ENCODE results near the gene CBX5. TPM values are rescaled to one million over a fixed set of nuclear protein-coding genes. Genes with fewer than 3 reads are reported as not detected.

CBX5 gene
- total RNA-seq, 2 donors from 2014 or later: 27.0 to 34.3 TPM

DNA sequence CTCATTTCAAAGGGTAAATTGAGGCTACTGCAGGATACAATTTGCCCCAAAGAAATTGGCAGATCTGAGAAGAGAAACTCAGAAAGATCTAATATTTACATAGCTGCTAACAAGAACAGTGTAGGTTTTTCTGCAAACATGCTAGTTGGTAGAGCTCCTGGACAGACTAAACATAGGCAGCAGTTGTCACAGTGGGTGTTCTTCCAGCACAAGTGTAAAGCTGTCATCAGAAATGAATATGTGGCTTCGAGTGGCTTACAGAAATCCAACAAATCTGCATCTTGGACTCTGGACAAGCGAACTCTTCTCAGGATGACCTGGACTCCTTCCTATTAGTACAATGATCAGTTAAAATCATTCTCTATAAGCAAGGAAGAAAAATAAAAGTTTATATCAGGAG is 5.9 kb downstream of the CBX5 start:
- ATAC-seq: no peak
- Histone ChIP-seq H3K4me1 (peaks cover 32% of the 10 kb centered on the region), H3K27ac (no peak overlapping the region), H3K36me3 (replicated peaks in 1 of 2; ENCODE audit: insufficient read depth in 1 of 2, low read depth in 2 of 2) (no peaks in the 10 kb centered on the region), H3K27me3 (no peaks in the 10 kb centered on the region), H3K4me3 (no peak overlapping the region), H3K9me3 (no peaks in the 10 kb centered on the region)
- no peak for DNase-seq
- TF ChIP-seq POLR2A (IDR thresholded peaks at IDR 0.05): no peak
- TF ChIP-seq, protein P1, sequence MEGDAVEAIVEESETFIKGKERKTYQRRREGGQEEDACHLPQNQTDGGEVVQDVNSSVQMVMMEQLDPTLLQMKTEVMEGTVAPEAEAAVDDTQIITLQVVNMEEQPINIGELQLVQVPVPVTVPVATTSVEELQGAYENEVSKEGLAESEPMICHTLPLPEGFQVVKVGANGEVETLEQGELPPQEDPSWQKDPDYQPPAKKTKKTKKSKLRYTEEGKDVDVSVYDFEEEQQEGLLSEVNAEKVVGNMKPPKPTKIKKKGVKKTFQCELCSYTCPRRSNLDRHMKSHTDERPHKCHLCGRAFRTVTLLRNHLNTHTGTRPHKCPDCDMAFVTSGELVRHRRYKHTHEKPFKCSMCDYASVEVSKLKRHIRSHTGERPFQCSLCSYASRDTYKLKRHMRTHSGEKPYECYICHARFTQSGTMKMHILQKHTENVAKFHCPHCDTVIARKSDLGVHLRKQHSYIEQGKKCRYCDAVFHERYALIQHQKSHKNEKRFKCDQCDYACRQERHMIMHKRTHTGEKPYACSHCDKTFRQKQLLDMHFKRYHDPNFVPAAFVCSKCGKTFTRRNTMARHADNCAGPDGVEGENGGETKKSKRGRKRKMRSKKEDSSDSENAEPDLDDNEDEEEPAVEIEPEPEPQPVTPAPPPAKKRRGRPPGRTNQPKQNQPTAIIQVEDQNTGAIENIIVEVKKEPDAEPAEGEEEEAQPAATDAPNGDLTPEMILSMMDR (IDR thresholded peaks at IDR 0.05): no peak
- WGBS, 2 donors: 50 to 56% methylated on average over 2 of the region's 2 CpGs
- intact Hi-C loops (cut with DNase I): no loop called here

GRCh38 chr12:54272214-54272613 is 7.7 kb downstream of the CBX5 start:
- TF ChIP-seq POLR2A (IDR thresholded peaks at IDR 0.05): no peak
- TF ChIP-seq, protein P1 (IDR thresholded peaks at IDR 0.05): no peak
- intact Hi-C loops (cut with DNase I): no loop called here
- Histone ChIP-seq H3K4me1 (peaks cover 16% of the 10 kb centered on the region), H3K9me3 (no peaks in the 10 kb centered on the region), H3K36me3 (replicated peaks in 1 of 2; ENCODE audit: insufficient read depth in 1 of 2, low read depth in 2 of 2) (no peaks in the 10 kb centered on the region), H3K4me3 (no peak overlapping the region), H3K27me3 (no peaks in the 10 kb centered on the region), H3K27ac (no peak overlapping the region)
- 74 to 81% methylated on average over 1 of the region's 1 CpG for WGBS, 2 donors
- DNase-seq: no peak
- no peak for ATAC-seq

DNA sequence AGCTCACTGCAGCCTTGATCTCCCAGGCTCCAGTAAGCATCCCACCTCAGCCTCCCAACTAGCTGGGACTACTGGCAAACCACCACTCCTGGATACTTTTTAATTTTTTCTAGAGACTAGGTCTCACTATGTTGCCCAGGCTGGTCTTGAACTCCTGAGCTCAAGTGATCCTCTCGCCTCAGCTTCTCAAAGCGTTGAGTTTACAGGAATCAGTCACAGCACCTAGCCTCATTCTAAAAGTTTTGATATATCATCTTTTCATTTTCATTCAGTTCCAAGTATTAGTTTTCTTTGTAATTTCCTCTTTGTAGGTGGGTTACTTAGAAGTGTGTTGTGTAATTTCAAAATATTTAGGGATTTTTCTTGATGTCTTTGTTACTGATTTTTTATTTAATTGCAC is 9.6 kb downstream of the CBX5 start:
- Histone ChIP-seq H3K27ac (no peak overlapping the region), H3K4me1 (peaks cover 14% of the 10 kb centered on the region), H3K27me3 (no peaks in the 10 kb centered on the region), H3K9me3 (no peaks in the 10 kb centered on the region), H3K4me3 (no peak overlapping the region), H3K36me3 (replicated peaks in 1 of 2; ENCODE audit: insufficient read depth in 1 of 2, low read depth in 2 of 2) (no peaks in the 10 kb centered on the region)
- no peak for ATAC-seq
- DNase-seq: no peak
- intact Hi-C loops (cut with DNase I): no loop called here
- TF ChIP-seq, protein P1 (IDR thresholded peaks at IDR 0.05): no peak
- TF ChIP-seq POLR2A (IDR thresholded peaks at IDR 0.05): no peak
- 84 to 98% methylated on average over 2 of the region's 2 CpGs for WGBS, 2 donors

DNA sequence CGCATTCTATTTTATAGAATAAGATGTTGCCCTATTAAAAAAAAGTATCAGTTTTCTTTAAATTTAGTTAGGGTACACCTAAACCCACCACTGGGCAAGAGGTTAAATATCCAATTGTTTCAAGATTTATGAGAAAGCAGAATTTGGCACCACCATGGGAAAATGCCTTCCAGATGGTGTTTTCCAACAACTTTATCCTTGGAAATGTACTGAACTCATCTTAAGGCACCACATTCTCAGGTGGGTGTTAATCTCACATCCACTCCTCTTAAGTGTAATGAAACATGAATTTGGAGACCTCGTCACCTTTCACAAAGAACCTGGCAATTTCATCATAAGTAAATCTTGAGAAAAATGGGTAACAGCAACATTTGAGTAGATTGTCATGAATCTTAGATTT is 13.1 kb downstream of the CBX5 start:
- H3K4me1 ChIP-seq: peaks cover 12% of the 10 kb centered on the region
- no peaks in the 10 kb centered on the region for H3K9me3 ChIP-seq
- ATAC-seq (no peak), DNase-seq (no peak)
- no peaks in the 10 kb centered on the region for H3K27me3 ChIP-seq
- WGBS, 2 donors: 95% methylated on average over 2 of the region's 2 CpGs
- TF ChIP-seq, protein P1 (IDR thresholded peaks at IDR 0.05): no peak
- no peak for TF ChIP-seq POLR2A (IDR thresholded peaks at IDR 0.05)
- no peaks in the 10 kb centered on the region for H3K36me3 ChIP-seq (replicated peaks in 1 of 2; ENCODE audit: insufficient read depth in 1 of 2, low read depth in 2 of 2)
- intact Hi-C loops (cut with DNase I): no loop called here
- H3K4me3 ChIP-seq: no peak overlapping the region
- H3K27ac ChIP-seq: no peak overlapping the region

DNA sequence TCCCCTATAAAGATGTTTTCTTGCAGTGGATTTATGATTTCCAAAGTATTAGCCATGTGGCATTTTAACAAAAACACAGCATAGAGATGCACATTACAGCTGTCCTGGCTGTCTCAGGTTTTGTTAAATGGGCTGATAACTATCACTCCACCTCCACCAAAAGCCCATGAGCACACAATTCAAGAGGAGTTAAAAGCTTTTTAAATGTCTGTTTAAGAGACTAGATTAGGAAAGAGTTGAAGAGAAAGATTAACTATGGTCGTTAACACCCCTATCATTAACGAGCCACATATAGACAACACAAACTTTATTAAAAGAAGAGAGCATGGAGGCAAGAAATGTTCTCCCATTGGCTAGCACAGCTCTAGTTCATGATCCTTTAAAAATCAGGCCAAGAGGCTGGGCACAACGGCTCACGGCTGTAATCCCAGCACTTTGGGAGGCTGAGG is 14.5 kb downstream of the CBX5 start:
- H3K27me3 ChIP-seq: no peaks in the 10 kb centered on the region
- ATAC-seq: no peak
- no peak overlapping the region for H3K4me3 ChIP-seq
- H3K27ac ChIP-seq: no peak overlapping the region
- intact Hi-C loops (cut with DNase I): no loop called here
- peaks cover 12% of the 10 kb centered on the region for H3K4me1 ChIP-seq
- TF ChIP-seq, protein P1 (IDR thresholded peaks at IDR 0.05): no peak
- no peak for TF ChIP-seq POLR2A (IDR thresholded peaks at IDR 0.05)
- H3K9me3 ChIP-seq: no peaks in the 10 kb centered on the region
- H3K36me3 ChIP-seq (replicated peaks in 1 of 2; ENCODE audit: insufficient read depth in 1 of 2, low read depth in 2 of 2): no peaks in the 10 kb centered on the region
- 91 to 95% methylated on average over 4 of the region's 4 CpGs for WGBS, 2 donors
- no peak for DNase-seq

Data from body of pancreas (tissue), 4 donors.